ENCODE results near the gene DCTN1. TPM values are rescaled to one million over a fixed set of nuclear protein-coding genes. Genes with fewer than 3 reads are reported as not detected.

DCTN1 gene
- total RNA-seq, 1 experiment from 2014 or later: 95.0 TPM

DNA sequence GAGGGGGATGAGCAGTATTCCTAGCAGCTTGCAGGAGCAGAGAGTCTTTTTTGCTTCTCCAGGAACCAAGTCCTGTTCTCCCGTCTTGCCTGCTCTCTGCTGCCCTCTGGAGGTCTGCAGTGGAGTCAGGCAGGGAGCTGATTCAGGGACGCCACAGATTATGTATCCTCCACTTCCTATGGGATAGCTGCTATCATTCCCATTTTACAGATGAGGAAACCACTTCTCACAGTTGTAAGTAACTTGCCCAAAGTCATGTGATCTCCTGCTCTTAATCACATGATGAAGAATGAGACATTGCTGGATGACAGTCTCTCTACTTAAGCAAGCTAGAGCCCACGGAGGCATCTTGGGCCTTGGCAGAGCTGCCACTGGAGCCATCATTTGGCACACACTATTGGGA lies 45.2 kb downstream of the DCTN1 start:
- no peak overlapping the region for H2AFZ ChIP-seq (ENCODE audit: low read length)
- no peaks in the 10 kb centered on the region for H3K9me2 ChIP-seq (replicated peaks; ENCODE audit: insufficient read depth, low read length)
- no peaks in the 10 kb centered on the region for H4K20me1 ChIP-seq (ENCODE audit: insufficient read depth, low read depth, low read length)
- no peak overlapping the region for H3K4me2 ChIP-seq (ENCODE audit: low read depth, low read length, poor library complexity, severe bottlenecking)
- no peak overlapping the region for H3K9ac ChIP-seq (ENCODE audit: low read length)
- no peaks in the 10 kb centered on the region for H3K4me1 ChIP-seq (ENCODE audit: low read length)
- no peaks in the 10 kb centered on the region for H3K79me2 ChIP-seq (ENCODE audit: low read length)
- no peaks in the 10 kb centered on the region for H3K27me3 ChIP-seq (ENCODE audit: low read length)
- H3K27ac ChIP-seq (ENCODE audit: low read length): no peak overlapping the region
- H3K9me3 ChIP-seq (ENCODE audit: low read length): no peaks in the 10 kb centered on the region
- no peak overlapping the region for H3K4me3 ChIP-seq (ENCODE audit: low read length)
- peak; percentile 90 for DNase-seq
- H3K36me3 ChIP-seq (ENCODE audit: insufficient read depth, low read length): no peaks in the 10 kb centered on the region

DNA sequence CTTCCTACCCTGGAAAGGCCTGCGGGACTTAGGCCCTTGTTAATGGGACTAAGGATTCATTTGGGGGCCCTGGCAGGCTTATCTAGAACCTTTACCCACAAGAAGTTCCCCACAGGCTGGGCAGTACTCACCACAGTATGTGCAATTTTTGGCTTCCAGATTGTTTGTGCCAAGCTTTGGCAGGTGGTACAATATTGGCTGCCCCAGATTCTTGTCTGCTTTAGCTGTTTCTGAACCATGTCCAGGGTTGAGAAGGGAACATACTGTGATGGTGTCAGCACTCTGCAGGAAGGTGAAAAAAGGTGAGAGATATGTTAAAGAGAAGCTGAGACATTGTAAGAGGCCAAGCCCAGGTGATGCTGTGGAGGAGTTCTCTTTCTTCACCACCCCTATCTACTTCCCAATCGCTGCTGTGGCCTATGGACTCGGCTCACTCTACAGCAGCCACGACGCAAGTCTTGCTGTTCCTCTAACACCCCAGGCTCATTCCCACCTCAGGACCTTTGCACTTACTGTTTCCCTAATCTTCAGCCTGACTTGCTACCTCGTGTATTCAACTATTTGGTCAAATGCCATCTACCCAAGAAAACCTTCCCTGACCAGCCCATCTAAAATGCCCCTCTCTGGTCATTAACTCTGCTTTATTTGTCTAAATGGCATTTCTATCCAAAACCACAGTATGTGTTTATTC lies 46.1 kb downstream of the DCTN1 start:
- Histone ChIP-seq H2AFZ (ENCODE audit: low read length) (no peak overlapping the region), H3K4me2 (ENCODE audit: low read depth, low read length, poor library complexity, severe bottlenecking) (no peak overlapping the region), H3K4me1 (ENCODE audit: low read length) (no peaks in the 10 kb centered on the region), H3K9ac (ENCODE audit: low read length) (no peak overlapping the region), H3K79me2 (ENCODE audit: low read length) (no peaks in the 10 kb centered on the region), H3K36me3 (ENCODE audit: insufficient read depth, low read length) (no peaks in the 10 kb centered on the region), H3K27ac (ENCODE audit: low read length) (no peak overlapping the region), H3K9me2 (replicated peaks; ENCODE audit: insufficient read depth, low read length) (no peaks in the 10 kb centered on the region), H3K9me3 (ENCODE audit: low read length) (no peaks in the 10 kb centered on the region), H3K27me3 (ENCODE audit: low read length) (no peaks in the 10 kb centered on the region), H3K4me3 (ENCODE audit: low read length) (no peak overlapping the region), H4K20me1 (ENCODE audit: insufficient read depth, low read depth, low read length) (no peaks in the 10 kb centered on the region)
- DNase-seq: no peak

DNA sequence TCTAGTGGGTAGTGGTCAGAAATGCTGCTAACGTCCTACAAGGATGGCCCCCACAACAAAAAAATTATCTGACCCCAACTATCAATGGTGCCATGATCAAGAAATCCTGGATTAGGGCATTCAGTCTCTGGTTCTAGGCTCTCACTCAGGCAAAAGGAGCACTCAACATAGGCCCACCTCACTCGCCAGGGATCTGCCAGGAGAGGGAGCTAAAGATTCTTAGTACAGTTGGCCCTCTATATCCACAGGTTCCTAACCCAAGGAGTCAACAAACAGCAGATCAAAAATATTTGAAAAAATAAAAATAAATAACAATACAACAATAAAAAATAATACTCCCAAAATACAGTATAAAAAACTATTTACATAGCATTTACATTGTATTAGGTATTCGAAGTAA lies 46.9 kb downstream of the DCTN1 start:
- no peaks in the 10 kb centered on the region for H3K9me2 ChIP-seq (replicated peaks; ENCODE audit: insufficient read depth, low read length)
- no peaks in the 10 kb centered on the region for H3K79me2 ChIP-seq (ENCODE audit: low read length)

GRCh38 chr2:74332550-74333174 lies 47.4 kb downstream of the DCTN1 start:
- H3K9me3 ChIP-seq (ENCODE audit: low read length): no peaks in the 10 kb centered on the region

More for the DNA sequence above, 46.9 kb downstream of the DCTN1 start:
- H2AFZ ChIP-seq (ENCODE audit: low read length): no peak overlapping the region
- H3K4me2 ChIP-seq (ENCODE audit: low read depth, low read length, poor library complexity, severe bottlenecking): no peak overlapping the region
- no peaks in the 10 kb centered on the region for H3K4me1 ChIP-seq (ENCODE audit: low read length)
- H3K4me3 ChIP-seq (ENCODE audit: low read length): no peak overlapping the region
- H3K27ac ChIP-seq (ENCODE audit: low read length): no peak overlapping the region
- peak; percentile 82 for DNase-seq
- H3K9ac ChIP-seq (ENCODE audit: low read length): no peak overlapping the region
- no peaks in the 10 kb centered on the region for H3K9me3 ChIP-seq (ENCODE audit: low read length)
- no peaks in the 10 kb centered on the region for H3K27me3 ChIP-seq (ENCODE audit: low read length)
- no peaks in the 10 kb centered on the region for H4K20me1 ChIP-seq (ENCODE audit: insufficient read depth, low read depth, low read length)
- no peaks in the 10 kb centered on the region for H3K36me3 ChIP-seq (ENCODE audit: insufficient read depth, low read length)

DNA sequence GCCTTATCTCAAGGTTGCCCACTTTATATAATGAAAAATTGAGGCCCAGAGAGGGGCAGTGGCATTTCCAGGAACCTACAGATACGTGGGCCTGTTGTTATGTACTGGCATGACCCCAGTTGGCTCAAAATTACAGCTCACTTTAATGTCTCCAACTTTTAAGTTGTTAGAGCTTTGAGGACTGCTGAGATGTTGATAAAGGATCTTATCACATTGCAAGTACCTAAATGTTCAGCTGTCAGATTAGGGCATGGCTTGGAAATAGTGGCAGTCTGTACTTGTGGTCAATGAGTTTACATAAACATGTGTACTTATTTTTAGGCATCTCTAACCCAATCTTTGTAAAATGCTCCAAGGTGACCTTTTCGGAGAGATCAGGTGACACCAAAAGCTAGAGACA lies 51.5 kb downstream of the DCTN1 start:
- H3K79me2 ChIP-seq (ENCODE audit: low read length): no peaks in the 10 kb centered on the region
- no peaks in the 10 kb centered on the region for H3K27me3 ChIP-seq (ENCODE audit: low read length)
- no peaks in the 10 kb centered on the region for H3K9me3 ChIP-seq (ENCODE audit: low read length)
- H3K4me1 ChIP-seq (ENCODE audit: low read length): no peaks in the 10 kb centered on the region
- H3K27ac ChIP-seq (ENCODE audit: low read length): no peak overlapping the region
- H3K9me2 ChIP-seq (replicated peaks; ENCODE audit: insufficient read depth, low read length): no peaks in the 10 kb centered on the region
- H3K9ac ChIP-seq (ENCODE audit: low read length): no peak overlapping the region
- H4K20me1 ChIP-seq (ENCODE audit: insufficient read depth, low read depth, low read length): no peaks in the 10 kb centered on the region
- H3K4me2 ChIP-seq (ENCODE audit: low read depth, low read length, poor library complexity, severe bottlenecking): no peak overlapping the region
- DNase-seq: no peak
- no peak overlapping the region for H2AFZ ChIP-seq (ENCODE audit: low read length)
- no peaks in the 10 kb centered on the region for H3K36me3 ChIP-seq (ENCODE audit: insufficient read depth, low read length)
- no peak overlapping the region for H3K4me3 ChIP-seq (ENCODE audit: low read length)

More at GRCh38 chr2:74332550-74333174, 47.4 kb downstream of the DCTN1 start:
- H3K79me2 ChIP-seq (ENCODE audit: low read length): no peaks in the 10 kb centered on the region
- H3K27ac ChIP-seq (ENCODE audit: low read length): no peak overlapping the region
- DNase-seq: no peak
- H3K9ac ChIP-seq (ENCODE audit: low read length): no peak overlapping the region
- no peaks in the 10 kb centered on the region for H3K9me2 ChIP-seq (replicated peaks; ENCODE audit: insufficient read depth, low read length)
- H3K36me3 ChIP-seq (ENCODE audit: insufficient read depth, low read length): no peaks in the 10 kb centered on the region
- no peak overlapping the region for H3K4me3 ChIP-seq (ENCODE audit: low read length)
- H3K27me3 ChIP-seq (ENCODE audit: low read length): no peaks in the 10 kb centered on the region
- H2AFZ ChIP-seq (ENCODE audit: low read length): no peak overlapping the region
- no peak overlapping the region for H3K4me2 ChIP-seq (ENCODE audit: low read depth, low read length, poor library complexity, severe bottlenecking)
- H4K20me1 ChIP-seq (ENCODE audit: insufficient read depth, low read depth, low read length): no peaks in the 10 kb centered on the region
- no peaks in the 10 kb centered on the region for H3K4me1 ChIP-seq (ENCODE audit: low read length)

- H3K4me2 ChIP-seq (ENCODE audit: low read depth, low read length, poor library complexity, severe bottlenecking): no peak overlapping the region
- no peaks in the 10 kb centered on the region for H3K4me1 ChIP-seq (ENCODE audit: low read length)
- no peaks in the 10 kb centered on the region for H3K9me3 ChIP-seq (ENCODE audit: low read length)
- H3K27me3 ChIP-seq (ENCODE audit: low read length): no peaks in the 10 kb centered on the region
- no peaks in the 10 kb centered on the region for H3K36me3 ChIP-seq (ENCODE audit: insufficient read depth, low read length)
- no peaks in the 10 kb centered on the region for H4K20me1 ChIP-seq (ENCODE audit: insufficient read depth, low read depth, low read length)
- H3K9me2 ChIP-seq (replicated peaks; ENCODE audit: insufficient read depth, low read length): no peaks in the 10 kb centered on the region
- DNase-seq: no peak
- H3K79me2 ChIP-seq (ENCODE audit: low read length): no peaks in the 10 kb centered on the region
- no peak overlapping the region for H2AFZ ChIP-seq (ENCODE audit: low read length)
- H3K27ac ChIP-seq (ENCODE audit: low read length): no peak overlapping the region
- H3K9ac ChIP-seq (ENCODE audit: low read length): no peak overlapping the region
- H3K4me3 ChIP-seq (ENCODE audit: low read length): no peak overlapping the region
Measured at GRCh38 chr2:74328074-74328473, 52.0 kb downstream of the DCTN1 start.

- Histone ChIP-seq H3K9me3 (ENCODE audit: low read length) (no peaks in the 10 kb centered on the region), H3K4me2 (ENCODE audit: low read depth, low read length, poor library complexity, severe bottlenecking) (no peak overlapping the region), H3K27ac (ENCODE audit: low read length) (no peak overlapping the region), H3K27me3 (ENCODE audit: low read length) (no peaks in the 10 kb centered on the region), H4K20me1 (ENCODE audit: insufficient read depth, low read depth, low read length) (no peaks in the 10 kb centered on the region), H3K9ac (ENCODE audit: low read length) (no peak overlapping the region), H3K36me3 (ENCODE audit: insufficient read depth, low read length) (no peaks in the 10 kb centered on the region), H3K4me3 (ENCODE audit: low read length) (no peak overlapping the region), H2AFZ (ENCODE audit: low read length) (no peak overlapping the region), H3K9me2 (replicated peaks; ENCODE audit: insufficient read depth, low read length) (no peaks in the 10 kb centered on the region), H3K4me1 (ENCODE audit: low read length) (no peaks in the 10 kb centered on the region), H3K79me2 (ENCODE audit: low read length) (no peaks in the 10 kb centered on the region)
- no peak for DNase-seq
Measured at GRCh38 chr2:74327627-74328026, 52.5 kb downstream of the DCTN1 start.

GRCh38 chr2:74327199-74327598 lies 52.9 kb downstream of the DCTN1 start:
- Histone ChIP-seq H2AFZ (ENCODE audit: low read length) (no peak overlapping the region), H3K4me3 (ENCODE audit: low read length) (no peak overlapping the region), H3K4me2 (ENCODE audit: low read depth, low read length, poor library complexity, severe bottlenecking) (no peak overlapping the region), H3K79me2 (ENCODE audit: low read length) (no peaks in the 10 kb centered on the region), H4K20me1 (ENCODE audit: insufficient read depth, low read depth, low read length) (no peaks in the 10 kb centered on the region), H3K36me3 (ENCODE audit: insufficient read depth, low read length) (no peaks in the 10 kb centered on the region), H3K27ac (ENCODE audit: low read length) (no peak overlapping the region), H3K27me3 (ENCODE audit: low read length) (no peaks in the 10 kb centered on the region), H3K9ac (ENCODE audit: low read length) (no peak overlapping the region), H3K4me1 (ENCODE audit: low read length) (no peaks in the 10 kb centered on the region), H3K9me3 (ENCODE audit: low read length) (no peaks in the 10 kb centered on the region), H3K9me2 (replicated peaks; ENCODE audit: insufficient read depth, low read length) (no peaks in the 10 kb centered on the region)
- DNase-seq: peak; percentile 59

Measured in Karpas-422 (cell line).